Bronchial epithelial cell (primary cell): ENCODE measurements around the gene APOBEC3C. TPM values are rescaled to one million over a fixed set of nuclear protein-coding genes. Genes with fewer than 3 reads are reported as not detected.
"Not testable (repeated sequence)": the region's sequence is repeated elsewhere in the genome, so short reads cannot be mapped to it uniquely, and the experiment has no call there.

Source experiments
- DNase-seq: peaks from one replicate; pipeline ENCODE4 v3.0.0-alpha.2; 2010; ENCODE audit warnings: low read depth
- FAIRE-seq: peaks from 2 replicates; lab custom pipeline; 2011; peaks lifted over from hg19 to GRCh38; lab: Jason Lieb, UNC
- H3K27me3 ChIP-seq: 2 replicates; pipeline ENCODE4 v1.5.1; 2011; ENCODE audit warnings: low read length; ENCODE audit not compliant: control insufficient read depth, insufficient read depth
- H3K36me3 ChIP-seq: 2 replicates; pipeline ENCODE4 v1.5.1; 2011; ENCODE audit warnings: low read length; ENCODE audit not compliant: control insufficient read depth, insufficient read depth
- H3K4me3 ChIP-seq: 2 replicates; pipeline ENCODE4 v1.5.1; 2011; ENCODE audit warnings: mild to moderate bottlenecking, low read depth, low read length, control low read depth
- CTCF ChIP-seq: IDR thresholded peaks from 2 replicates; pipeline ENCODE4 v1.5.1; 2011; ENCODE audit warnings: mild to moderate bottlenecking, moderate library complexity, low read length, control low read depth, inconsistent platforms; ENCODE audit not compliant: insufficient read depth, severe bottlenecking
- total RNA-seq: library from RNA; depleted of rRNA; stranded (reverse); fragments of >200 nt; gene quantifications from 2 replicates; pipeline ENCODE4 v1.2.1, GENCODE V29; 2014

Gene APOBEC3C
- total RNA-seq, 1 donor from 2014 or later, result 4.2 TPM

DNA sequence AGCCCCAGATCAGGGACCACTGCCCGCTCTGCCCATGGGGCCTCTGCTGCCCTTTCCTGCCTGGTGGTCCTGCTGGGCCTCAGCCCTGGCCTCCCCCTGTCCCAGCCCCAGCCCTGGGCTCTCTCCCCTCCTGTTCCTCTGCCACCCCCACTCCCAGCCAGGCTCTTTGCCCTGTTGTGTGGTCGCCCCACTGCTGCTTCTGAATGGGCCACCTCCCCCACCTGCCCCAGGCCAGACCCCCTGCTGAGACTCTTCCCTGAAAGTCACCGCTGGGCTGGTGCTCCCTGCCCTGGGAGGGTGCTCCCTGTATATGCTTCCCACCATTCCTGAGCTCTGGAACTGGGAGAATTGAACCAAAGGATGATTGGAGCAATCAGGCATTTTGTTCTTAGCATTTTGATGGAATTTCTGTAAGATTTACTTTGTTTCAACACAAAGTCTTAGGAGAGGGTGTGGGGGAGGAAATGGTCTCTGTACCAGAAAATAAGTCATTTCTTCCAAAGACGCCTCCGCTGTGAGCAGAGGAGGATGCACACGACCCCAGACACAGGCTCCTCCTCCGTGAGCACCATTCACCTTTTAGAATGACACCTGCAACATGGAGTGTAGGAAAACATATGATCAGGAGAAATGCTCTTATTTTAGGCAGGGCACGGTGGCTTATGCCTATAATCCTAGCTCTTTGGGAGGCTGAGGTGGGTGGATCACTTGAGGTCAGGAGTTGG is 26.7 kb upstream of the APOBEC3C start:
- TF ChIP-seq CTCF, result no peak
- no peak overlapping the region for H3K4me3 ChIP-seq
- DNase-seq (no peak), FAIRE-seq (no peak)
- no peaks in the 10 kb centered on the region for H3K36me3 ChIP-seq
- H3K27me3 ChIP-seq, result peaks cover 14% of the 10 kb centered on the region

DNA sequence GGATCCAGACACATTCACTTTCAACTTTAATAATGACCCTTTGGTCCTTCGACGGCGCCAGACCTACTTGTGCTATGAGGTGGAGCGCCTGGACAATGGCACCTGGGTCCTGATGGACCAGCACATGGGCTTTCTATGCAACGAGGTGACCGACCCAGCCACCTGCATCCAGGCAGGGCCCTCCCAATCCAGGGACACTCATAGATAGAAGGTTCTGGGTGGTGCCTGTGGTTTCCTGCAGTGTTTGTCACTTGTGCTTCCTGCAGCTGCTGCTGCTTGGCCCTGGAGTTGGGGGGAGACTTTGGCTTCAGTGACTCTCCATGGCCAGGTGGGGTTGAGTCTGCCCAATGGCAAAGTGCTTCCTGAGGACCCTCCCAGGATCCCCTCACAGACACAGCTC is 24.6 kb upstream of the APOBEC3C start:
- DNase-seq (no peak), FAIRE-seq (peak; percentile 55)
- Histone ChIP-seq H3K36me3 (no peaks in the 10 kb centered on the region), H3K27me3 (peaks cover 16% of the 10 kb centered on the region), H3K4me3 (no peak overlapping the region)
- no peak for TF ChIP-seq CTCF

DNA sequence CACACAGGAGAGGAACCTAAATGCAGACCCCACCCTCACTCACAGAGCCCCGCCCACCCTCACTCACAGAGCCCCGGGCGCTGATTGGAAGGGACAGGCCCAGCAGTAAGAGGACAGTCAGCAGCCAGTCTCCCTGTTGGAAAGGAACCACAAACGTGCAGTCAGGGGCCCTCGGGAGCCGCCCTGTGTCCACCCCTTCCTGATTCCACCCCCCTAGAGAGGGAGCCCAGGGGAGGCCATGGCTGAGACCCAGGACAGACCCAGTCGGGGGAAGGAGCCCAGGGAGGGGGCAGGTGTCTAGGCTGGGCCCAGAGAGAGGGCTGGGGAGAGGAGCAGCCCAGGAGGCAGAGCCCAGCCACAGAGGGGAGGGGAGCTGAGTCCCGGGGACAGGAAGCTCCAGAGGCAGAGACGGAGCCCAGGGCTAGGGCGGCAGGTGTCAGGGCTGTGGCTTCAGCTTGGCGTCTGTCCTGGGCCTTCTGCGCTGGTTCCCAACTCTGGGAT is 21.1 kb upstream of the APOBEC3C start:
- not testable (repeated sequence) for H3K36me3 ChIP-seq, FAIRE-seq, H3K4me3 ChIP-seq, DNase-seq
- peaks cover 17% of the 10 kb centered on the region for H3K27me3 ChIP-seq

- H3K4me3 ChIP-seq, result no peak overlapping the region
- DNase-seq, result no peak
- no peak for FAIRE-seq
- H3K36me3 ChIP-seq, result no peaks in the 10 kb centered on the region
- H3K27me3 ChIP-seq, result peaks cover 7% of the 10 kb centered on the region
- TF ChIP-seq CTCF, result no peak
Observed at GRCh38 chr22:38996105-38996504, 18.0 kb upstream of the APOBEC3C start.

DNA sequence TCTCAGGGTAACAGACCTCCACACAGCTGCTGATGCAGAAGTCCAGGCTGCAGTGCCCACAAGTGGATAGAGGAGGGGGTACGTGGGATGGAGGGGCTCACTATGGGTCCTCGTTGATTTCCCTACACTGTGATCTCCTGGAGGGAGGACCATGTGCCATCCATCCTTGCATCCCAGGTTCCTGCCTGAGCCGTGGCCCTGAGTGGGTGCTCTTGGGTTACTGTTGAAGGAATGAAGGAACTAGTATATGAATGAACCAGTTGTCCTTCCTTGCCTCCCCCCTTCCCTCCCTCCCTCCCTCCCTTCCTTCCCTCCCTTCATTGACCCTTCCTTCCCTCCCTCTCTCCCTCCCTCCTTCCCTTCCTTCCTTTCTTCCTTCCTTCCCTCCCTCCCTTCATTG is 16.5 kb upstream of the APOBEC3C start:
- peaks cover 7% of the 10 kb centered on the region for H3K27me3 ChIP-seq
- FAIRE-seq (no peak), DNase-seq (no peak)
- no peaks in the 10 kb centered on the region for H3K36me3 ChIP-seq
- TF ChIP-seq CTCF, result no peak
- H3K4me3 ChIP-seq, result no peak overlapping the region

GRCh38 chr22:39003165-39003638 is 10.9 kb upstream of the APOBEC3C start:
- TF ChIP-seq CTCF, result peak; percentile 78
- H3K4me3 ChIP-seq, result no peak overlapping the region
- no peaks in the 10 kb centered on the region for H3K27me3 ChIP-seq
- DNase-seq (peak; percentile 80), FAIRE-seq (peak; percentile 83)
- H3K36me3 ChIP-seq, result no peaks in the 10 kb centered on the region
